GM21529 (cell line): Measurements from ENCODE around the gene FLCN.

Experiments
- ATAC-seq: cut with Tn5 transposase; IDR thresholded peaks from one replicate; pipeline ENCODE4 v1.9.1; 2021; ENCODE audit not compliant: unreplicated experiment

FLCN gene

DNA sequence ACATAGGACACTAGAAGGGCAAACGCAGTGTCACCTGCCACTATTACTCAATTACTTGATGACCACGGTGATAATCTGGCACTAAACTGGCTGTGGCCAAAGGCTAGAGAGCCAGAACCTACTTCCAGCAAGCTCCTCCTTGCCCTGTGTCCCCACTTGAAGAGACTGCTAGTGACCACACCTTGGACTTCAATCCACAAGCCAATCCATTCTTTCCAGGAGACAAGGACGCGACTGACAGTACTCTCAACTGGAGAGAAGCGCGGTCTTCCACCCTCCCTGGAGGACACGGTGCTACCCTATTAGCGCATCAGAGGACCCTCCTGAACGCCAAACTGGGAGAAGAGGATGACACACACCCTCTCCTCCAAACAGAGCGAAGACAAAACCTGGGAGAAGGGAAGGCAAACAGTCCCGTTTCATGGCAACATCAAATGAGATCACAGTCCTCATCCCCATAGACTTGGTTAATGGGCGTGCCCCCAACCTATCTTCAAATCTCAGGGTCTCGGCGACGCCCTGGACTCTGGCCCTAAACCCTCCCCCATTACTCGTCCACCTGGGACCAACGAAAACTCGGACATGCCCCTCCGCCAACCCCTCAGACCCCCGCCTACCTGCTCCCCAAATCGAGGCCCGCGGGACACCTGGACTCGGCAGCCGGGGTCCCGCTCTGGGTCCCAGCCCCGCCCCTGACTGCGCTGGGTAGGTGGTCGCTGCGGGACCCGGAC is 508 bp downstream of the FLCN start:
- peak; percentile 18 for ATAC-seq

DNA sequence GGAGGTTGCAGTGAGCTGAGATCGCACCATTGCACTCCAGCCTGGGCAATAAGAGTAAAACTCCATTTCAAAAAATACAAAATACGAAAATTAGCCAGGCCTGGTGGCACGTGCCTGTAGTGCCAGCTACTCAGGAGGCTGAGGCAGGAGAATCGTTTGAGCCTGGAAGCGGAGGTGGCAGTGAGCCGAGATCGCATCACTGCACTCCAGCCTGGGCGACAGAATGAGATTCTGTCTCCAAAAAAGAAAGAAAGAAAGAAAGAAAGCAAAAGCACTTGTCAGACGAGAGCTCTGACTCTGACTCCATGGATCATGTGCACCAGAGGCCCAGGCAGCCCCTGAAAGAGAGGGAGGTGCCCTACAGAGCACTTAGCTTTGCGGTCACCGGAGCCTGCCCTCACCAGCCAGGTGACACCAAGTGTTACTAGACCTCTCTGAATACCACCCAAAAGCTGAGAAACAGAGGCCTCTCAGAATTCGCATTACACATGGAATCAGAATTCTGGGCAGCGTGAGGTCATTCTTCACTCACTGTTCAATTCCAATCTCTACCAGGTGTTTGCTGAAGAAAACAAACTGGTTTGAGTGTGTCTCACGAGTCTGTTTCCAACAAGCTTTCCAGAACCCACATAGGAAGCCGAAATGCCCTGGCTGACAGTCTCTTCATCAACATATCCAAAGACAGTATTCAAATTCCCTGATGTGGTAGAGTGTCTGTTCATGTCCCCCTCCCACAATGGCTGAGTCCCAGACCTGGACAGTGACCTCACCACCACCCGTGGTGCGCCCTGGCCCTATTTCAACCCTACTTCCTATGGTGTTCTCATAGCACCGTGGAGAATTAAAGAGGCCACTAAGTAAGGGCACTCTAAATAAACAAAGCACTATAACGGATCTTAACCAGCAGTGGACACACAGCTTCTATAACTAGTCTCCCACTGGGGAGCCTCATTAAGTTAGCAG is 1.5 kb downstream of the FLCN start:
- no peak for ATAC-seq

DNA sequence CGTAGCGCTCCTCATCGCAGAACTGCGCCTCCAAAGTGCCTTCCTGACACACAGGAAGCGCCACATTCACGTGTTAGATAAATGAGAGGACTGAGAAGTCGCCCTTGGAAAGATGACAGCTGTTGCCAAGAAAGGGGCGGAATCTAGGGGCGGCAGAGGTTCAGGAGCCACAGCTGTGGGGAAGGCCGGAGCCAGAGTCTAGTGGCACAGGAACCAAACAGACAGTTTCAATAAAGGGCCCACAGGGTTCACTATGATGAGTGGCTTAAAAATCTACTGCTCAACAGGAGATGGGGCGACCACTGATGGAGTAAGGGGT is 4.7 kb downstream of the FLCN start:
- ATAC-seq, result no peak

DNA sequence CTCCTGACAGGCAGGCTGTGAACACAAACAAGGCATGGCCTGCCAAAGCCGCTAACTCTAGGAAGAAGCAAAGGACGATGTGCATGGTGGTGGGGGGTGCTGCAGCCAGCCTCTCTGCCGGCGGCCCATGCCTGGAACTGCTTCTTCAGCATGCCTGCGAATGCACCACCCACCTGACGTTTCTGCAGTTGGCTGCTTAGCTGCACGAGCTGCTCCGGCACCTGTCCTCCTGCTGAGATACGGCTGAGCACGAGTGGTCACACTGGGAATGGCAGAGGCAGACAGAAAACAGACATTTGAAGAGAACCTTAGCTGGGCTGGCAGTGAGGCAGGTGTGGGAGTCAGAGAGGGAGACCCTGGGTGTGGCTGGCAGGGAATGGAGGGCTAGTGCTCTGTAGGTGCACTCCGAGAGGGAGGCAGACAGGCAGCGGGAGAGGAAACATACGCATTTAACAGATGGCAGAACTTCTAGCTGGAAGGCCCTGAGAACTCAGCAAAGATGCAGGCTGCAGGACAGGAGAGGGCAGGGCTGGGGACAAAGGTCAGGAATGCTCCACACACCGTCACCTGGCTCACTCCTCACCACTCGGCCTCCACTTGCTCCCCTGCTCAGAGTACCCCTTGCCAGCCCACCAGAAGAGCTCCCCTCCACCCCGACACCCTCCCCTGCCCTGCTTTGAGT is 5.2 kb downstream of the FLCN start:
- no peak for ATAC-seq

DNA sequence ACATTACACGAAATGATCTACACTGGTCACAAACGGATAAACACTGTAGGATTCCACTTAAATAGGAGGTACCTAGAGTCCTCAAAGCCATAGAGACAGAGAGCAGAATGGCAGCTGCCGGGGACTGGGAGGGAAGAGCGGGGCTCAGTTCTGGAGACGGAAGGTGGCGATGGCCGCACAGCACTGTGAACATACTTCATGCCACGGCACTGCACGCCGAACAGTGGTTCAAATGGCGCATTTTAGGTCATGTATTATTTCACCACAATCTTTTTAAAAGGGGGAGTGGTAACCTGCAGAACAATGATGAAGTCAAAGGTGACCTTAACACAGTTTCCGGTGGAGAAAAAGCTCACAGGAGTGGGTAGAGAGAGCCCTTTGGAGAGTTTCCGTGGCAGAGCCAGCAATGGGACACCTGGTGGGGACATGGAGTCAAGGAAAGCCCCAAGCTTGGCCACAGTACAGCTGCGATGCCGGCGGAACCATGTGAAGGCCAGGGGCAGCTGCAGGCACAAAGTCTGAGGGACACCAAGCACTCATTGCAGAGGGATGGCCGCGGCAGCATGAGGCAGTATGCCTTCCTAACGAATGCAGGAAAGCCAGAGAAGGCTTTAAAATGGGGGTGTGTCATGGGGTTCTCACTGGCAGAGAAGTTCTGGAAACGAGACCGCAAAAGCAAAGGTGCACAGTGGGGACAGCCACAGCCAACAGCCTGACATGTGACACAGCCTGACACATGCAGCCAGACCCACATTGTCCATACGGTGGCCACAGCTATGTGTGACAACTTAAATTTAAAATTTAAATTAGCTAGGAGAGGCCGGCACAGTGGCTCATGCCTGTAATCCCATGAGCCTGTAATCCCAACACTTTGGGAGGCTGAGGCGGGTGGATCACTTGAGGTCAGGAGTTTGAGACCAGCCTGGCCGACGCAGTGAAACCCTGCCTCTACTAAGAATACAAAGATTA is 7.3 kb downstream of the FLCN start:
- no peak for ATAC-seq

DNA sequence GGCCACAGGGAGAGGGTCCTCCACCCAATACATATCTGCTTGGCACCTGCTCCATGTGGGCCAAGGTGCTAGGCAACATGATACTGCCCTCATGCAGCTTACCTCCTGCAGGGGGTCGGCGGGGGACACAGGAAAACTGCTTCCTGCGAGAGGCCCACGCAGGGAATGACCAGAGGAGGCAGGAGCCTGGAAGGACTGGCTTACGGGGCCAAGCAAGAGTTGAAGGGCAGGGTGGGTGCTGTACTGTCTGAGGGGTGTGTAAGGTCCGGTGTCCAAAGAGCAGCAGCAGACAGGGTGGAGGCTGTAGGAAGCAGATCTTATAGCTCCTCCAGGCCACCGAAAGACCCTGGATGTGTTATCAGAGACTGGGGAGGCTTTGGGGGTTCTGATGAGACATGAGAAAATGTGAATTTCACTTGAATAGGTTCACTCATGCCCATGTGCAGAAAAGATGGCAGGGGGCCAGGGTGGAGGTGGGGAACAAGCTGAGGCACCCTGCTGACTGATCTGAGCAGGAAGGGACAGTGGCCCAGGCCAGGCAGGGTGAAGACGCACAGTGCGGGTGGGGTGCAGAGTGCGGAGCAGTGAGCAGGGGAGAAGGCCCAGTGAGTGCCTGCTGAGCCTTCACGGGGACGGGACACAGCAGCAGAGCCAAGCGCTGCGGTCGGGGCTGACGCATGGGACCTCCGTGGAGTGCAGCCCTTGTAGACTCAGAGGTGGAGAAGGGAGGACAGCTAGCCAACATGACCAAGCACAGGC is 8.3 kb downstream of the FLCN start:
- ATAC-seq, result no peak

DNA sequence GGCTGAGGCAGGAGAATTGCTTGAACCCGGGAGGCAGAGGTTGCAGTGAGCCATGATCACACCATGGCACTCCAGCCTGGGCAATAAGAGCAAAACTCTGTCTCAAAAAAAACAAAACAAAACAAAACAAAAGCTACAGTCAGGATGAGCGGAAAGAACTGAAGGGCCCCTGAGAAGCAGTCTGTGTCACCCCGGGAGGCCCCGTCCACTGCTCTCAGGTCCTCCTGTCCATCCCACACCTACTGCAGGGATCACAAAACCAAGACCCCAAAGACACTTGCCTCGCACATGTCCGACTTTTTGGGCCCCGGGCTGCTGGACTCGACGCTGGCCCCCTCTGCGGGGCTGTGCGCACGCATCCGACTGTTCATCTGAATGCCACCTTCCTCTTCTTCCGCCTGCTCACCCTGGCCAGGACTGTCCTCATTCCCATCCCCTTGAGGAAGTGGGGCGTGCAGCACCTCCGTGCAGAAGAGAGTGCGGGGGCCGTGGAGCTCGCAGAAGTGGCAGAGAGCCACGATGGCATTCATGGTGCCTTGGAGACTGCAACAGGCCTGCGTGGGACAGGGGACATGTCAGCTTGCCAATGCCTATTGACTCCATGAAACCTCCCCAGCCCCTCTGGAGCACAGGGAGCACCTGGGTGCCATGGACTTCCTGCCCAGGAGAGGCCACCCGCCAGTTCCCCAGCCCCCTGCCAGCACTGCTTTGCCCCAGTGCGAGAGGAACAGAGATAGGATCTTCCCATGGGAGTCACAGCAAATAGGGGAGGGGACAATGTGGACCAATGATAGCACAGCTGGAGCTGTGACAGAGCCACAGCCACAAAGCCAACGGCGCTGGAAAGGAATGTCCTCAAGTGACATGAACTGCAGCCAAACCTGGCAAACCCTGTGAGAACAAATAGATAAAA is 9.1 kb downstream of the FLCN start:
- ATAC-seq, result no peak

DNA sequence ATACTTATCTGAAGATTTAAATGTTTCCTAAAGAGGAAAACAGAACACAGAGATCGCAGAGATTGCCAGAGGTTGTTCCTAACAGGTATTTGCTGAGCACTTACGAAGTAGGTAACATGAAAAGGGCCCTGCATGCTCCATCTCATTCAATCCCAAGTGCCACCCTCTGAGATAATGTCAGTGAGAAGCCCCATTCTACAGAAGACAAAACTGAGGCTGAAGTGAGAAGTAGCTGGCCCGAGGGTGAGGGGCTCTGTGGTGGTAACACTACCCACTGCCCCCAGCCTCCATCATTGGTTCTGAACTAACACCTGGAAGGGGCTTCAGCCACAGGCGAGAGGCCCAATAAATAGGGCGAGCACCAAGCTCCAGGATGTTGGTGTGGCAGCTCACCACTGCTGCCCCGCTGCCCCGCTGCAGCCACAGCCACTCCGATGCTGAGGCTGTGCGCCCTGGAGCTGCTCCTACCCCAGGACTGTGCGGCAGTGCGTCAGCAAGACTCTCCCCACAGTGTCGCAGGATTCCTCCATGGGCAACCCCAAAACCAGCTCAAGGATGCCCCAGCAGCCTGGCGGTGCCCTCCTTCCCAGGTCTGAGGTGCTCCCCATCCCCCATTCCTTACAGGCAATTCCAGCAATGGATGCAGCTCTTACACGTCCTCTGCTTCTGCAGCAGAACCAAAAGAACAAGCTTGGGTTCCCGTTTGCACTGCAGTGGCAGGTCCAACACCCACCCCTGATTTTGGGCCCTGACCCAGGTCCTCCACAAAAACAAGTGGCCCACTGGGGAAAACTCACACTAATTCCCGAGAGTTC is 10.3 kb downstream of the FLCN start:
- no peak for ATAC-seq

DNA sequence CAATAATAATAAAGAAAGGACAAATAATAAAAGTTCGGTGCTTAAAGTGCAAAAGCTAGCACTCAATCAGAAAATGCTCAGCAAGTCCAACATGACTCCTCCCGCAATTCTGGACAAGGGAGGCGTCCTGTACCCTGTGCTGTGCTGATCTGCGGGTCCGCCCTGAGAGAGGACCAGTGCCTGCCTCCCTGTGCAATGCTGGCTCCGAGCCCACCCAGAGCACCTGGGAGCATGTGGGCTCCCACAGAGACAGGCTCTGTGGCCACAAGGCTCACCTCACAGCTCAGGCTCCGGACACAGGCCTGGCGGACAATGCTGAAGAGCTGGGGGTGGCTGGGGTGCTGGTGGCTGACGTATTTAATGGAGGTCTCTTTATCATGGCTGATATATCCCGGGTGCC is 11.1 kb downstream of the FLCN start:
- ATAC-seq, result no peak

DNA sequence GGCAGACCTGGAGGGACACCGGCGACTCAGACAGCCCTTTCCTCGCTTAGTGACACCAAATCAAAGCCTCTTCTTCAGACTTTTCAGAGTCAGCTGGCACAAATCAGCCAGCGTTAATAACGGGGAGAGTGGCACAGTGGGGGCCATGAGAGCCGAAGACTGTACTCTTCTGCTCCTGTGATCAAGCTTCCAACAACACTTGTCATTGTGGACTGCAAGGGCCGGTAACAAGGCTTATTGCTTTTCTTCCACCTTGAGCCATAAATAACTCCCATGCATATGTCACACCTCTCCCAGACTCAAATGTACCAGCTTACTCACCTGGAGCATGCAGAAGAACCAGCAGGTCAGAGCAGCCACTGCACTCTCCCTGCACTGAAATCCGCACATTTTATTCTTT is 12.8 kb downstream of the FLCN start:
- ATAC-seq, result no peak

DNA sequence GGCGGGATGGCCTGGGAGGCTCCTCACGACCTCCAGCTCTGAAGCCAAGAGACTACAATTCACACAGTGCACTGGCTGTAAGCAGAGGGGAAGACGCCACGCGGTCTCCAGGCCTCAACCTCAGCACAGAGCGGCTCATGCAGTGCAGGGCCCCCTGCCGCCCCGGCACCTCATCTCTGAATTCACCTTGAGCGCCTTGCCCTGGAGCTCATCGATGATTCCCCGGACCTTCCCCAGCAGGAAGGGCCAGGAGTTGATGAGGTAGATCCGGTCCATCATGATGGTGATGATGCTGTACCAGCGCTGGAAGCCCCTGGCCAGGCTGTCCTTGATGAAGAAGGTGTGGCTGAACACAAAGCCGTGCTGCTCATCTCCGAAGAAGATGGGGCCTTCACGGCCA is 13.2 kb downstream of the FLCN start:
- ATAC-seq, result no peak

DNA sequence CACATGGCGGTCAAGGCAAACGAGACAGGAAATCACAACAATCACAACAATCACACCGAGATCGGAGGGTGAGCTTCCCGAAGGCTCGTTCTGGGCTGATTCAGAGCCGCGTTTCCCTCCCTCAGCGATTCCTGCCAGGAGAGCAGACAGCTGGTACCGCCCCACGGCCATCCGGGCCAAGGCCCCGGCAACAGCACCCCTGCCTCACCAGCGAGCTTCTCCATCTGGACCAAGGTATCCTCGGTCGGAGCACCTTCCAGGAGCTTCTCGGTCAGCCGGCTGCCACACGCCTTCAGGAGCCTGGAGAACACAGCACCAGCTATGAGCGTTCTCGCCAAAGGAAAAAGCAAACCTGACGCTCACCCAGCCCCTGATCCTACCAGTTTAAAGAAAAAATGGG is 15.6 kb downstream of the FLCN start:
- no peak for ATAC-seq

DNA sequence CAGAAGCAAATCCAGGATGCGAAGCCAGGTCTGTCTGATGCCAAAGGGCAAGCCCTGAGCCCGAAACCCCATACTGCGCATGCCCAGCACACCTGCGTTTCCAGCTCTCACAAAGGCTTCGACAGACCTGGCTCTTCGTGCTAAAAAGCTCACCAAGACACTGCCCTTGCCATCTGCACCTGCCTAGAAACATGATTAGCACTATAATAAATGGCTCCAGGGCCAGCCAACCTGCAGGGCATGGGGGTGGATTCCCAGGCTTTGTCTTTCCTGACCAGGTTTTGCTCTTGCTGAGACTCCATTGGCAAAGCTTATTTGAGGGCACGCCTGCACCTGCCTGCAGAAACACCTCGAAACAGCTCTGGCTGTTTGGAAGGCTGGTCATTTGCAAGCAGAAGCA is 16.4 kb downstream of the FLCN start:
- ATAC-seq, result no peak

DNA sequence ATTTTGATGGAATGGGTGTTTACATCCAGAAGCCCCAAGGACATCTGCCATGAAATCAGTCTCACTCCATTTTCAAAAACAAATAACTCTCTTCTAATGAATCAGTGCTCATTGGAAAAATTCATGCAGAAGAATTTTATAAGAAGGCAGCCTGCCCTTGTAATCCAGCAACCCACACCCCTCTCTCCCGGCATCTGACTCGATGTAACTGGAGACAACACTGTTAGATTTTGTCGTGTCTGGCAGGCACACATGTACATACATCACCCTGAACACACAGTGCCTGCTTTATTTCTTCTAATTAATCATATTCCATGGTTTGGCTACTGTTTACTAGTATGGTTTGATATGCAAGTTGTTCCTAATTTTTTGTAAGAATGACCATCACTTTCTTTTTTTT is 19.0 kb downstream of the FLCN start:
- no peak for ATAC-seq

DNA sequence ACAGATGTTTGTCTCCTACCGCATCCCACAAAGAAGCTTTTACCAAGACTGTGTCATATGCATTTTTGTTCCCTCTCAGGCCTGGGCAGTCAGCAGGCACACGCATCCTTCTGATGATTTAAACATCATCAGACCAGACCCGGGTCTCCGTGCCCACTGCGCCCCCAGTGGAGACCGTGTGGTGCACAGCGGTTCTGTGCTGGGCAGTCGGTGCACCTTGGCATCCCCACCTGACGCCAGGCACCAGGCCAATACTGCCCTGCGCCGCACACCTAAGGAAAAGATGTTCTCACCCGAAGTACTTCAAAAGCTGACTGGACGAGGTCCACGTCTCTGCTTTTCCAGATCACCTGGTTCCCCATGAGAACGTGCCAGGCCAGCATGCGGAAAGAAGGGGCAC is 20.2 kb downstream of the FLCN start:
- ATAC-seq, result no peak

DNA sequence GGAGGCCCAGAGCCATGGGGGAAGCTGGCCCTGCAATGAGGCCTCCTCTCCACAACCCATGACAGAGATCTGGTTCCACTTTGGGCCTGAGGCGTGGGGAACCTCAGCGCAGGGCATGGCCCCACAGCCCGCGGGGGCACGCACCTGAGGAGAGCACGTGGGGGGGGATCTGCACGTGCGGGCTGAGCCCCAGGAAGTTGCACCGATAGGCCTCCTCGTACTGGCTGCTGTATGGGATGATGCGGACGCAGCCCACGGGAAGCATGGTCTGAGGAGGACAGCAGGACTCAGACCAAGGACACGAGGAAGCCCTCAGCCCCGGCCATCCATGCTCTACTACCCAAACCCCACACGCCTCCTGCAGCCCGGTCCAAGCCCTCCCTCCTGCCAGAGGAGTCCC is 20.7 kb downstream of the FLCN start:
- no peak for ATAC-seq

DNA sequence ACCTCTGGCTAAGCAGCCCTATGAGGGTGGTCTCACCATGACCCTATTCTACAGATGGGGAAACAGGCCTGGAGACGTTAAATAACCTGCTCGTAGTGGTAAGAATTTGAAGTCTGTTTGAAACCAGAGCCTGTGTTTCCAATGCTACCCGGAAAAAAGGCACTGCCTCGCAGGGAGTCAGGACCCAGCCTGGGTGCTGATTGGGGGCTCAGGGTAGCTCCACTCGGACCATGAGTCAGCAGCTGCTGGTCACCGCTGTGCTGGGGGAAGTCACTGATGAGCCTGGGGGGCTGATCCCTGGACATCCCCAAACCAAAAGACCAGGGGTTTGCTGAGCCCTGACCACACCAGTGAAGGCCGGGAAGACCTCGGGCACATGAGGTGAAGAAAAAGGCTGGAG is 21.4 kb downstream of the FLCN start:
- ATAC-seq, result no peak
